Breast epithelium (tissue), 4 donors: Measurements from ENCODE around the gene ISG20L2. TPM values are rescaled to one million over a fixed set of nuclear protein-coding genes. Genes with fewer than 3 reads are reported as not detected.

Experiments
- DNase-seq, 2 donors: peaks; one replicate each; pipeline ENCODE4 v3.0.0-alpha.2; 2019; ENCODE audit warnings: low spot score in 2 of 2
- H3K27ac ChIP-seq, 2 donors: fragments of 200-600 bp; sonication (generic) in 1 of 2; one replicate each; pipeline ENCODE4 v1.5.1; 2016 to 2019; ENCODE audit warnings: mild to moderate bottlenecking in 1 of 2
- H3K27me3 ChIP-seq, 2 donors: fragments of 200-600 bp; sonication (generic) in 1 of 2; one replicate each; pipeline versions ENCODE4 v1.5.1 to v1.6.0; 2017 to 2019; ENCODE audit warnings: control low read depth in 1 of 2, mild to moderate bottlenecking in 1 of 2
- H3K36me3 ChIP-seq: fragments of 200-600 bp; one replicate; pipeline ENCODE4 v1.5.1; 2019
- H3K4me1 ChIP-seq, 2 donors: fragments of 200-600 bp; sonication (generic); one replicate each; pipeline ENCODE4 v1.5.1; 2016 to 2019; ENCODE audit warnings: control low read depth in 1 of 2
- H3K4me3 ChIP-seq, 3 donors: fragments of 200-600 bp; sonication (generic); 1 replicate in 2 of 3; 2 replicates in 1 of 3; pipeline ENCODE4 v1.5.1; 2016 to 2019; ENCODE audit warnings: mild to moderate bottlenecking in 3 of 3, moderate library complexity in 2 of 3
- H3K9me3 ChIP-seq, 2 donors: fragments of 200-600 bp; sonication (generic) in 1 of 2; one replicate each; pipeline ENCODE4 v1.5.1; 2016 to 2019; ENCODE audit warnings: control low read depth in 1 of 2
- POLR2A ChIP-seq: fragments of 450-650 bp; IDR thresholded peaks from one replicate; pipeline ENCODE4 v1.6.1; 2016; ENCODE audit warnings: antibody characterized with exemption, mild to moderate bottlenecking, moderate library complexity
- POLR2AphosphoS5 ChIP-seq, 3 donors: sonication (generic); formaldehyde crosslinking; IDR thresholded peaks; one replicate each; pipeline ENCODE4 v1.6.1; 2017; ENCODE audit warnings: antibody characterized with exemption in 3 of 3
- intact Hi-C: fragments of 100-400 bp; cut with DNase I; formaldehyde crosslinking; loops from one replicate; pipeline ENCODE4 v1.15.1; 2023; ENCODE audit warnings: low total_unique reads
- total RNA-seq, 3 donors: library from RNA; depleted of rRNA; stranded (reverse); fragments of >200 nt; gene quantifications; one replicate each; pipeline ENCODE4 v1.1.0, GENCODE V29; 2016
- TF ChIP-seq, protein P1 (sequence below), 3 donors: fragments of 450-650 bp; IDR thresholded peaks; one replicate each; pipeline ENCODE4 v1.5.1; 2016 to 2017; ENCODE audit warnings: antibody characterized with exemption in 3 of 3, mild to moderate bottlenecking in 3 of 3, moderate library complexity in 3 of 3

The ISG20L2 gene
- total RNA-seq, 3 donors from 2014 or later, result 13.6 to 25.2 (median 21.0) TPM

DNA sequence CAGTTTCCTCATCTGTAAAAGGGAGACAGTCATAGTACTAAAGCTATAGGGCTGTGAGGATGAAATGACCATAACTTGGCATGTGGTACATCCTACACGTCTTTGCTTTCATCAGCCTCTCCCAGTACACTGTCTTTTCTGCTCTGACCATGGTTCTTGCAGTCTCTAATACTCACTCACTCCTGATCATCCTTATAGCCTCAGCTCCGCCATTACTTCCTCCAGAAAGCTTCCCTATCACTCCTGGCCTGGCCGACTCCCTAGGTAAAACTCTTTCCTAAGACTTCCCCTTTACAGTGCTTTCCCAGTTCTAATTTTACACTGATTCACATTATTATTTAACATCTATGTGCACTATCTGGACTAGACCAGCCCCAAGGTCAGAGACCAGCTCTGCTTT is 17.3 kb upstream of the ISG20L2 start:
- no peak for DNase-seq
- peak overlapping the region in 2 of 3 donors; percentile 87 to 95 for H3K4me3 ChIP-seq
- H3K4me1 ChIP-seq, result peaks cover 8 to 30% of the 10 kb centered on the region in 2 donors
- TF ChIP-seq POLR2AphosphoS5 (IDR thresholded peaks at IDR 0.05) (no peak), POLR2A (no peak)
- TF ChIP-seq, protein P1, sequence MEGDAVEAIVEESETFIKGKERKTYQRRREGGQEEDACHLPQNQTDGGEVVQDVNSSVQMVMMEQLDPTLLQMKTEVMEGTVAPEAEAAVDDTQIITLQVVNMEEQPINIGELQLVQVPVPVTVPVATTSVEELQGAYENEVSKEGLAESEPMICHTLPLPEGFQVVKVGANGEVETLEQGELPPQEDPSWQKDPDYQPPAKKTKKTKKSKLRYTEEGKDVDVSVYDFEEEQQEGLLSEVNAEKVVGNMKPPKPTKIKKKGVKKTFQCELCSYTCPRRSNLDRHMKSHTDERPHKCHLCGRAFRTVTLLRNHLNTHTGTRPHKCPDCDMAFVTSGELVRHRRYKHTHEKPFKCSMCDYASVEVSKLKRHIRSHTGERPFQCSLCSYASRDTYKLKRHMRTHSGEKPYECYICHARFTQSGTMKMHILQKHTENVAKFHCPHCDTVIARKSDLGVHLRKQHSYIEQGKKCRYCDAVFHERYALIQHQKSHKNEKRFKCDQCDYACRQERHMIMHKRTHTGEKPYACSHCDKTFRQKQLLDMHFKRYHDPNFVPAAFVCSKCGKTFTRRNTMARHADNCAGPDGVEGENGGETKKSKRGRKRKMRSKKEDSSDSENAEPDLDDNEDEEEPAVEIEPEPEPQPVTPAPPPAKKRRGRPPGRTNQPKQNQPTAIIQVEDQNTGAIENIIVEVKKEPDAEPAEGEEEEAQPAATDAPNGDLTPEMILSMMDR (IDR thresholded peaks at IDR 0.05), result no peak
- intact Hi-C loops, result loop anchor here (2.0 kb wide), 1 partner anchor 67 kb away; no protein-coding TSS in a partner anchor
- H3K9me3 ChIP-seq, result no peaks in the 10 kb centered on the region
- H3K27me3 ChIP-seq, result no peaks in the 10 kb centered on the region
- peak overlapping the region; percentile 100 for H3K27ac ChIP-seq
- no peaks in the 10 kb centered on the region for H3K36me3 ChIP-seq

DNA sequence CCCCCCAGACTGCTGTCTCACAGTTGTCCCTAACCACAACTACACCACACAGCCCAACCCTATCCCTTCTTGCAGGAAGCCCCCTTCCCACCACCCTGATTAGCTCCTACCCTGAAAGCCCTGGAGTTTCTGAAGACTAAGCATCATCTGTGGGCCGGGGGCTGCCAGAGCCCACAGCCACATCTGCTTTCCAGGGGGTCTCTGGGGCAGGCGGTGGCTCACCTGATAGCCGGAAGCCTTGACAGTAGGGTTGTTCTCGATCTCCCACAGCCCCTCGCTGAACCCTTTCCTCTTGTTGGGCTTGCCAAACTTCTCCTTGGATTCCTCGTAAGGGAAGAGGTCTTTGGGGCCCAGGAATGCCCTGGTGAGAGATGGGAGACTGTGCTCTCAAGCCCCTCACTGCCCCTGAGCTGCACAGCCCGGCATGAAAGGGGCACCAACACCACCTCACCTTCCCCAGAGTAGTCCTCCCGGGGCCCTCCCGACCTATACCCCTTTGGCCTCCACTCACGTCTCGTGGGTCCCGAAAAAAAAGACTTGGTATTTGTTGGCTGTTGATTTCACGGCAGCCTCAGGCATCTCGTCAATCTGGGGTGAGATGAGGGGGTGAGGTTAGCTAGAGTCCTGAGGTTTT is 16.3 kb upstream of the ISG20L2 start:
- no peak overlapping the region for H3K4me3 ChIP-seq
- peak overlapping the region; percentile 100 for H3K27ac ChIP-seq
- intact Hi-C loops, result no loop called here
- no peak for TF ChIP-seq POLR2A
- TF ChIP-seq, protein P1 (IDR thresholded peaks at IDR 0.05), result no peak
- TF ChIP-seq POLR2AphosphoS5 (IDR thresholded peaks at IDR 0.05), result no peak
- H3K36me3 ChIP-seq, result no peaks in the 10 kb centered on the region
- DNase-seq, result no peak
- H3K9me3 ChIP-seq, result no peaks in the 10 kb centered on the region
- peaks cover 8 to 31% of the 10 kb centered on the region in 2 donors for H3K4me1 ChIP-seq
- H3K27me3 ChIP-seq, result no peaks in the 10 kb centered on the region

DNA sequence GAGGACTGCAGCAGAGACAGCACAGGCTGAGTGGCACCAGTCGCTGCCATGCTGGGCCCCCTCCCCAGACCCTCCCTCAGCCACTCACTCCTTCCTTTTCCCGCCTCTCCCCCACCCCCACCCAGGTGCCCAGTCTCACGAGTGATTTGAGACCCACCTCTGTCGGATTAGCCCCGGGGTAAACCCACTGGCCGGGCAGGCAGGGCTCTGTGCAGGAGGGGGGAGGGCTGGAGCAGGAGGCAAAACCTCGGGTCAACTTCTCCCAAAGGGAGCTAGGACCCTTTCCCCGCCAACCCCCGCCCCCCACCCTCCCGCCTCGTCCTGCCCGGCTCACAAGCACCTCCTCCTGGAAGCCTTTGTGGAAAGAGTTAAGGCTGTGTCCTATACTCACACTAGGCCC is 15.8 kb upstream of the ISG20L2 start:
- no peak for DNase-seq
- TF ChIP-seq, protein P1 (IDR thresholded peaks at IDR 0.05), result no peak
- no peak for TF ChIP-seq POLR2AphosphoS5 (IDR thresholded peaks at IDR 0.05)
- TF ChIP-seq POLR2A, result no peak
- no peaks in the 10 kb centered on the region for H3K9me3 ChIP-seq
- no peaks in the 10 kb centered on the region for H3K36me3 ChIP-seq
- H3K4me3 ChIP-seq, result no peak overlapping the region
- H3K4me1 ChIP-seq, result peaks cover 8 to 28% of the 10 kb centered on the region in 2 donors
- intact Hi-C loops, result no loop called here
- no peaks in the 10 kb centered on the region for H3K27me3 ChIP-seq
- H3K27ac ChIP-seq, result peak overlapping the region; percentile 100

DNA sequence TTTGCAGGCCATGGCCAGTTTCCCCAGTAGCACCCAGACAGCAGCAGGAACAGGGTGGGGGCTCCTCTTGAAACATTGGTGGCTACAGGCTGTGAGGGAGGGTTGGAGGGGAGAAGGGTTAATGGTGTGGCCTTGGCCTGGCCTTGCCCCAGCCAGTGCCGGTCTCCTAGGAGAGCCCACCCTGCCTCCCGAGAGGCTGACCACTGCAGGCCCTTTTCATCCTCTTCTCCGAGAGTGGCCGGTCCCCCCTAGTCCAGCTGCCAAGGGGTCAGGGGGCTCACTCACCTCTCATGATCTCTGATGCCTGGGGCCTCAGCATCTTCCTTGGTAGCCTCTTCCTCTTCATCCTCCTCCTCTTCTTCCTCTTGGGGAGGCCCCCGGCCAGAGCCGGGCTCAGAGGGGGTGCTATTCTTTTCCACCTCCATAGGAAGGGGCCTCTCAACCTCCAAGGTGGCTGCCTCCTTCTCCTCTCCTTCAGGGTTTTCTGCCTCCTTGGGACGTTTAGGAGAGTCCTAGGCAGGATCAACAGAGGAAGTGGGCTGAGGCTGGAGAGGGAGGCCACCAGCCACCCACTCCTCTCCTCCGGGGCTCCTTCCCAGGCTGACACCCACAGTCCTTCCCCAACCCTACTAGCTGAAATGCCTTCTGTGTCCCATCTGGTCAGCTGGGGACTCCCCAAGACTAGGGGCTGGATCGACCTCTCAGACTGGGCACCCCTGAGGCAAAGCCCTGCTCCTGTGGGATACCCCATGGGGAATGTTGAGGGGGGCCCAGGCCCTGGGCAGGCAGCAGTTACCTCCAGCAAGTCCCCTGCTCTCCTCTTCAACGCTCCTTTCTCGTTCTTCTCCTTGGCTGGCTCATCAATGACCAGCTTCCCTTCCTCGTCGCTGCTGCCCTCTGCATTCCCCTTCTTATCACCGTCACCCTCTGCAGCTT is 15.1 kb upstream of the ISG20L2 start:
- intact Hi-C loops, result no loop called here
- TF ChIP-seq, protein P1 (IDR thresholded peaks at IDR 0.05), result no peak
- TF ChIP-seq POLR2AphosphoS5 (IDR thresholded peaks at IDR 0.05) (no peak), POLR2A (no peak)
- Histone ChIP-seq H3K4me1 (peaks cover 7 to 22% of the 10 kb centered on the region in 2 donors), H3K27me3 (no peaks in the 10 kb centered on the region), H3K4me3 (no peak overlapping the region), H3K27ac (peak overlapping the region; percentile 100), H3K9me3 (no peaks in the 10 kb centered on the region), H3K36me3 (no peaks in the 10 kb centered on the region)
- DNase-seq, result no peak

DNA sequence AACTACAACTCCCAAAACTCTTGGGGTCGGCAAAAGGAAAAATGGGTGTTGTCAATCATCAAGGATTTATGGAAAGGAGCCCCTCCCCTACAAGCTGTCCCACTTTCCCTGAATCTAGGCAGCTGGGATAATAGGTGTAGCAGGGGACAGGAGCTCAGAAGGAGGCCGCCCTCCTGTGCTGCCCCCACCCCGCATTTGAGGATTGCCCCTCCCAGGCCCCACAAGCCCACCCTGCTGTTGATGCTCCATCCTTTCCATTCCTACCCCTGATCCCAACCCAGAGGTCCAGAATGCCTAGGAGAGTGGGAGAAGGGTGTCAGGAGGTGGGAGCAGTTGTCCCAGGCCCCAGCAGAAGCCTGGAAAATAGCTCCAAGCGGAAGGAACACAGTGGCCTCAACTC is 14.2 kb upstream of the ISG20L2 start:
- intact Hi-C loops, result no loop called here
- Histone ChIP-seq H3K36me3 (no peaks in the 10 kb centered on the region), H3K4me1 (peaks cover 2 to 15% of the 10 kb centered on the region in 2 donors), H3K4me3 (no peak overlapping the region), H3K9me3 (no peaks in the 10 kb centered on the region), H3K27me3 (no peaks in the 10 kb centered on the region), H3K27ac (peak overlapping the region in 1 of 2 donors; percentile 23)
- TF ChIP-seq POLR2AphosphoS5 (IDR thresholded peaks at IDR 0.05), result no peak
- no peak for TF ChIP-seq POLR2A
- TF ChIP-seq, protein P1 (IDR thresholded peaks at IDR 0.05), result no peak
- DNase-seq, result no peak
